CD4-positive, alpha-beta T cell treated with Interleukin-17A for 1 hour (primary cell): ENCODE measurements around the gene TMEM234.

Experiments used
- DNase-seq: peaks from one replicate; pipeline ENCODE4 v3.0.0-alpha.2; 2020

Gene TMEM234

DNA sequence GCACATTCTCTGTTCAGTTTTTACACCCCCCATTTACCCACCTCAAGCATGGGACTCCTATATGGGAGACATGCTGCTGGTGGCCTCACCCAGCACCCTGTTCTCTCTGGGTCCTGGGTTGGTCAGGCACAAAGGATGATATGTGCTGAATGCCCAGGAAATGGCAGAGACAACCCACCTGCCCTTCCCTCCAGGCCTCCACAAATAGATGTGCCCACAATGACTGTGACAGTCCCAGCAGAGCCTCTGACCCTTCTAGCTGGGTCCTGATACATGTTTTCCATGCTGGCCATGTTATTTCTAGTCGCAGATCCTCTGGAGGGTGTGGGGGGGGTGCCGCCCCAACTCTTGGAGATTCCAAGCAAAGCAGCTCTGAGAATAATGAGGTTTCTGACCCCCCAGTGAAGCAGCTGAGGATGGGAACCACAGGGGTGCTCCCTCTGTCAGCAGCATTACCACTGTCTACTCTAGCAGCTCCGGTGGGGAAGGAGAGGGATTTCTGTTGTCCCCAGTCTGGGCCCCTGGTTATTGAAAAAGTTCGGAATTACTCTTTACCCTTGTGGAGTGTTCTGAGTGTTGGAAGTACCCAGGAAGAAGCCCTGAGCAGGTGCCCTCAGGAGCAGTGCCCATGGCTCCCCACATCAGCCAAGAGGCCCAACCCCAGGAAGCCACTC, 23.0 kb downstream of the TMEM234 start:
- no peak for DNase-seq

DNA sequence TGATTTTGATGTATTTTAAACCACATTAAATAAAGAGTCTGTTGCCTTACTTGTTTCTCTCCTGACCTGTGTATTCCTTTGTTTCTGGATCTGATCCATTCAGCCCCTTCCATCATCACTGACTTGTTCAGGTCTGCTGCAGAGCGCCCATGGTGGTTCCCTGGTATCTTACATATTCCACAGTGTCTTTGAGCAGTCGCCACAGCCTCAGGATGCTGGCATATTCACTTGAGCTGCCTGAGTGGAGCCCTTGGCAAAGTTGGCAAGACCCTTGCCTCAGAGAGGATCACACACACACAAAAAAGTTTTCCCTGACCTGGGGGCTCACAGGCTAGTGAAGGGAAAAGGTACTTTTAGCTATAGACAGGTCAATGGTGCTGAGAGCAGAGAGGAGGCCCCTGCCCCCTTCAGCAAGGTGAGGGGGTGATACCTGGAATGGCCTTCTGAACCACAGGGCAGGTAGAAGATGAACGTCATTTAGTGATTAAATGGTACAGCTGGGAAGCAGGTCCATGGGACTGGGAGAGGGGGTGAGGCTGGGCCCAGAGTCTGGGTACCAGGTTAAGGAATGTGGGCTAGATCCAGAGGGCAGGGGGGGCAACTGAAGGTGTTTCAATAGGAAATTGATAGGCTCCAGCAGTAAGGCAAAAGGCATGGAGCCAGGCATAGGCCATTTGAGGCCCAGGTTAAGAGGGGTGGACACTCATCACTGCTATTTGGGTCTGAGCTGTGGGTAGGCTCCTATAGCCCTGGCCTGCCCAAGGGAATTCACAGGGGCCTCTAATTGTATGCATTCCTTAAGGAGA, 23.7 kb downstream of the TMEM234 start:
- DNase-seq, result no peak

DNA sequence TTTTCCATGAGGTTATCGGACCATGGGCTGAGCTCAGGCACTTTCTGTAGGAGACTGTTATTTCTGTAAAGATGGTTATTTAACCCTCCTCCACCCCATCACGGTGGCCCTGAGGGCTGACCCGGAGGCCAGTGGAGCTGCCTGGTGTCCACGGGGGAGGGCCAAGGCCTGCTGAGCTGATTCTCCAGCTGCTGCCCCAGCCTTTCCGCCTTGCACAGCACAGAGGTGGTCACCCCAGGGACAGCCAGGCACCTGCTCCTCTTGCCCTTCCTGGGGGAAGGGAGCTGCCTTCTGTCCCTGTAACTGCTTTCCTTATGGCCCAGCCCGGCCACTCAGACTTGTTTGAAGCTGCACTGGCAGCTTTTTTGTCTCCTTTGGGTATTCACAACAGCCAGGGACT, 24.3 kb downstream of the TMEM234 start:
- no peak for DNase-seq

DNA sequence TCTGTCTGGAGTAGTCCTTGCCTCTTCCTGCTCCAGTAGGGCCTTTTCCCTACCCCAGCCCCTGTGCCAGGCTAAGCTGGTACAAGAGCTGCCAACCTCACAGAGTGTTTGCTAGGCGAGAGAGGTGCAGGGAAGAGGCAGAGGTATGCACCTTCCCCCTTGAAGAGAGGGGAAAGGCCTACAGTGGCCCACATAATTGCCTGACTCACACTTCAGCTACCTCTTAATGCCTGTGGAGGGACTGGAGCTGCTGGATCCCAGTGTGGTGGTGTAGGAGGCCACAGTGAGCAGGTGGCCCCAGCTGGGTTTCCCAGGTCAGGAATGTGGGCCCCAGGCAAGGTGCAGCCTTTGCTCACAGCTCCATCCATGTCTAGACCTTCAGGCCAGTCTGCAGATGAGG, 25.1 kb downstream of the TMEM234 start:
- no peak for DNase-seq

DNA sequence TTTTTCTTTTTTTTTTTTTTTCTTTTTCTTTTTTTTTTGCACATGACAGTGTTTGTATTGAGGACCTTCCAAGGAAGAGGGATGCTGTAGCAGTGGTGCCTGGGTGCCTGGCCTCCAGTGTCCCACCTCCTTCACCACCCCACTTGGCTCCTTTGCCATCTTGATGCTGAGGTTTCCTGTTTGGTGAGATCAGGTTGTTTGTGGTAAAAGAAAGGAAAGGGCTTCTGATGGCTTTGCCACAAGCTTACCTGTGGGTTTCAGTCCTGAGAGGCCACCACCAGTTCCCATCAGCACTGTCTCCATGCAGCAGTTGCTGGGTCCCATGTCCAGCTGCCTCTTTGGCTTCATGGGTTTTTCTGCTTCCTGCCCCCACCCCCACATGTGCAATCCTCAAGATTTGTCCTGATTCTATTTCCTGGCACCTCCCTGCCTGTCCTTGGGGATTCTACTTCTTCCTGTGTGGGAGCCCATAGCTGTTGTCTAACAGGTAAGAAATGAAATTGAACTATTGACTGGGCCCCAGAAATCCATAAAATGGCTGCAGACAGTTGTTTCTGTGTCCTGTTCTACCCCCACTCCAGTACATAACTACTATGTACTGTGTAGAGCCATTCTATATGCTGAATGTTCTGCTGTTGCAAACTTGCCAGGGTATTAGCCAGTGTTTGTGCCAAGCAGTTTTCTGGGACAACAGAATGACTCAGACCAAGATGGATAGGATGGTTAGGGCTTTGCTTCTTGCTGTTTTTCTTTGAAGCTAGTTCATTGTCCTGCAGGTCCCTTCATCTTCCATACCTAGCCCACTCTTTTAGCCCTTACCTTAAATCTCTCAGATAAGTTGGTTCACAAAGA, 26.0 kb downstream of the TMEM234 start:
- DNase-seq, result peak; percentile 60

DNA sequence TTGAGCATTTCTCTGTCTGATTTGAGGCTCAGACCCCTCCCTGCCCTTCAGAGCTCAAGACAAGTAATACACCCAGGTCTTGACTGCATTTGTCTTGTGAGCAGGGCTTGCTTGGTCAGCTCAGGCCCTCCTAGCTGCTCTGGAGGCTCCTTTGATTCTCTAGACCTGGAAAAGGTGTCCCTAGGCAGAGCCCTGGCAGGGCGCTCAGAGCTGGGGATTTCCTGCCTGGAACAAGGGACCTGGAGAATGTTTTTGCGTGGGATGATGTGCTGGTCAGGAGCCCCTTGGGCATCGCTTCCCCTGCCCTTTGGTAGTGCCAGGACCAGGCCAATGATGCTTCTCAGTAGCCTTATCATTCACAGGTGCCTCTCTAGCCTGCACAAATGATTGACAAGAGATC, 26.6 kb downstream of the TMEM234 start:
- DNase-seq, result no peak

DNA sequence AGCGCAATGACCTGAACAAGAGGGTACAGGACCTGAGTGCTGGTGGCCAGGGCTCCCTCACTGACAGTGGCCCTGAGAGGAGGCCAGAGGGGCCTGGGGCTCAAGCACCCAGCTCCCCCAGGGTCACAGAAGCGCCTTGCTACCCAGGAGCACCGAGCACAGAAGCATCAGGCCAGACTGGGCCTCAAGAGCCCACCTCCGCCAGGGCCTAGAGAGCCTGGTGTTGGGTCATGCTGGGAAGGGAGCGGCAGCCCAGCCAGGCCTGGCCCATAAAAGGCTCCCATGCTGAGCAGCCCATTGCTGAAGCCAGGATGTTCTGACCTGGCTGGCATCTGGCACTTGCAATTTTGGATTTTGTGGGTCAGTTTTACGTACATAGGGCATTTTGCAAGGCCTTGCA, 27.2 kb downstream of the TMEM234 start:
- DNase-seq, result no peak

DNA sequence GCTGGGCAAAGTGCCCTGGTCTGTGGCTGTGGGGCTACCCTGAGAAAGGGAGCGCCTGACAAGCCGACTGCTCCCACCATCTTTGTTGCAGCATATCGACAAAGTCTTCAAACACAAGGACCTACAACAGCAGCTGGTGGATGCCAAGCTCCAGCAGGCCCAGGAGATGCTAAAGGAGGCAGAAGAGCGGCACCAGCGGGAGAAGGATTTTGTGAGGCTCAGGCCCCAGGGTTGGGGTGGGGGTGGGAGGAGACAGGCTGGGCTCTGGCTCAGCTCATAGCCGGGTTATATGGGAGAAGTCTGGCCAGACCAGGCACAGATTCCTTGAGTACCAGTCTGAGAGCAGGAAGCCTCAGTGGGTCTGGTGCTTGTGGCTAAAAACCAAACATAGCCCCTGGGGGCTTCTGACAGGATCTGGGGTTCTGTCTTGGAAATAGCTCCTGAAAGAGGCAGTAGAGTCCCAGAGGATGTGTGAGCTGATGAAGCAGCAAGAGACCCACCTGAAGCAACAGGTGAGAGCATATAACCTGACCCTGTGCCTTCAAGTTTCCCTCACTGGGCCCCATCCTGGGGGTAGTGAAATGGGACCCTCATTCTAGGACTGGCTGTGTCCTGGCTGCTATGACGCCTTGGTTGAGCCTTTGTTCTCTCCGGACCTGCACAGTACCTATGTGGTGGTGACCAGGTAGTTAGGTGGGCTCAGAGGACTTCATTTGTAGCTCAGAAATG, 29.8 kb downstream of the TMEM234 start:
- DNase-seq, result no peak

DNA sequence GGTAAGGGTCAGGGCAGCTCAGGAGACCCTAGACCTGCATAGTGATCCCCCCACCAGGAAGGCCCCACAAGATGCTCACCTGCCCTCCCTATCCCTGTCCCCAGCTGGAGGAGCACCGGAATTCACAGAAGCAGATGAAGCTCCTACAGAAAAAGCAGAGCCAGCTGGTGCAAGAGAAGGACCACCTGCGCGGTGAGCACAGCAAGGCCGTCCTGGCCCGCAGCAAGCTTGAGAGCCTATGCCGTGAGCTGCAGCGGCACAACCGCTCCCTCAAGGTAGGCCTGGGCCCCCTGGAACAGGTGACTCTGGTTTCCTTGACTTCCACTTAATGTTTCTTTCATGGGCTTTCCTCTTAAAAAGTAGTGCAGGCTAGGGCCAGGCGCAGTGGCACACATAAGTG, 34.3 kb downstream of the TMEM234 start:
- DNase-seq, result no peak

DNA sequence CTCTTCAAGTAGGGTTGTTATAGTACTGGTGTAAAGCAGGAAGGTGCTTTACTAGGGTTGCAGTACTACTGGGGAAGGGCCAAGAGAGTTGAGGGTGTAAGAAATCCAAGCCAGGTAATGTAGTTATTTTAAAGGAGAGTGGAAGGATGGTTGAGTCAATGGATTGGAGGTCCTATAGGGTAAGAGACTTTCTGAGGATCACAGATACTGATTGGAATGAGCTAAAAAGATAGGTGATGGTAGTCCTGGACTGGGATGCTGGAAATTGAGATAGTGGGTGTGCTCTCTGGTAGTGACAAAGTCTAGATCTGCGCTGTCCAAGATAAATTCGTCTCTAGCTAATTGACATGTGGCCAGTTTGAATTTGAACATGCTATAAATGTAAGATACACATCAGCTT, 35.7 kb downstream of the TMEM234 start:
- no peak for DNase-seq

DNA sequence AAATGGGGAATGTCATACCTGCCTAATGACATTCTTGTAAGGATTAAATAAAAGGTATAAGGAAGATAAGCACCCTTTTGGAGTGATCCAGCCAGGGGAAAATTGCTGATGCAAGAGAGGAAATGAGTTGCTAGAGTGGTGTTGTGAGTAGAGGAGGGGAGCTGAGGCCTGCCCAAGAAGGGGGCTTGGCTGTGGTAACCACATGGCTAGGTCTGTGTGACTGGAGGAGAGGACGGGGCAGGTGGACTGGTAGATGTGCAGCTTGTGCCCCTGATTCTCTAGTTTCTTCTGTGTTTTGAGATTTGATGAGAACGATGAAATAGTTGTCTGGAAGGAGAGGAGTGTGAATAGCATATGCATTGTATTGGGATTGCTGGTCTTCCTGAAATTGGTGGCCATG, 36.1 kb downstream of the TMEM234 start:
- no peak for DNase-seq

DNA sequence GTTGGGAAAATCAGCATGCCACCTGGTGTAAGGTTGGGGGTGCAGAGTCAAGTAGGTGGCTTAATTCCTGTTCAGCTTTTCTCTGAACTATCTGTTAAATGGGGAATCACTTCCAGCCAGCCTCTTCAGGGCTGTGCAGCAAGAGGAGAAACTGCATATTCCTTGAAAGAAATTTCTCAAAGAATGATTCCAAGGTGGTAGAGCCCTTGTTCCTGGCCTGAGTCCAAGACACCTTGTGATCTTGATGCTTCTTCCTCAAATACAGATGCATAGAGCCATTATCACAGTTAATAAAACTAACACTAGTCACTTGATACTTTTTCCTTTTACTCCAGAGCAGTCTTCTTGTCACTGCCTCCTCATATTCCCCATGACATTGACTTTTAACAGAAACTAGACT, 37.5 kb downstream of the TMEM234 start:
- no peak for DNase-seq

DNA sequence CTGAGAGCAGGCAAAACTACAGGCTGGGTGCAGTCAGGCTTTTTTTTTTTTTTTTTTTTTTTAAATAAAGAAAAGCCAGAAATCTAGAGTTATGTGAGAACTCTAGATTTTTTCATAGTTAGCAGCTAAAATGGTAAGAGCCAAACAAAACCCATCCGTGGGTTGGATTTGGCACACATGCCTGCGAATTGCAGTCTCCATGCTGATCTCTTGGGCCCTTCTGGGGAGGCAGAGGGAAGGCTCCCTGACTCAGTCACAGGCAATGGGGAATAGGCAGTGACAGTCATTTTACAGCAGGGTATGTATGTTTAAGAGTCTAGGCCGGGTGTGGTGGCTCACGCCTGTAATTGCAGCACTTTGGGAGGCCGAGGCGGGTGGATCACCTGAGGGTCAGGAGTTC, 40.1 kb downstream of the TMEM234 start:
- DNase-seq, result no peak

DNA sequence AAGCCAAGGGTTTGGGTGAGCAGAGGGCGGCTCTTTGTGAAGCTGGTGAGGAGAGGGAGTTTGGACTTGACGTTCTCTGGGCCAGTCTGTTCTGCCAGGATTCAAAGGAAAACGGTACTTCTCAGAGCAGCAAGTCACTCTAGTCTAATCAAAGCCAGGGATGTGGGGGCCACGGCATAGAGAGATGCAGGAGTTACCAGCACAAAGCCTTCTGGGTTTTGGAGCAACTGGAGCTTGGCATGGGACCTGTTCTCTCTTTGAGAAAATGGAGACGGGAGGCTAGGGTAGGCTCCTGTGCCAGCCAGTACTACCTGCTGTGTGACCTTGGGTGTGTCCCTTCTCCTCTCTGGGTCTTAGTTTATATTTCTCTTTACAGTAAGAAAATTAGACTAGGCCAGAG, 40.6 kb downstream of the TMEM234 start:
- DNase-seq, result no peak

DNA sequence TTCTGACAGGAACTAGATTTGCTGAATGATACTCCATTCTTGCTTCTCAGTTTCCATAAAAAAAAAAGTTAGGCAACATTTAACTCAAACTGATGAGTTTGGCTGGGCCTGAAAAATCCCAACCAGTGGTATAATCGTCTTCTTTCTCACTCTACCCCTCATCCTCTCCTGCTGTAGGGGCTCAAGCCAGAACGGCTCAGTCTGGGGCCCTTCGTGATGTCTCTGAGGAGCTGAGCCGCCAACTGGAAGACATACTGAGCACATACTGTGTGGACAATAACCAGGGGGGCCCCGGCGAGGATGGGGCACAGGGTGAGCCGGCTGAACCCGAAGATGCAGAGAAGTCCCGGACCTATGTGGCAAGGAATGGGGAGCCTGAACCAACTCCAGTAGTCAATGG, 41.1 kb downstream of the TMEM234 start:
- no peak for DNase-seq

DNA sequence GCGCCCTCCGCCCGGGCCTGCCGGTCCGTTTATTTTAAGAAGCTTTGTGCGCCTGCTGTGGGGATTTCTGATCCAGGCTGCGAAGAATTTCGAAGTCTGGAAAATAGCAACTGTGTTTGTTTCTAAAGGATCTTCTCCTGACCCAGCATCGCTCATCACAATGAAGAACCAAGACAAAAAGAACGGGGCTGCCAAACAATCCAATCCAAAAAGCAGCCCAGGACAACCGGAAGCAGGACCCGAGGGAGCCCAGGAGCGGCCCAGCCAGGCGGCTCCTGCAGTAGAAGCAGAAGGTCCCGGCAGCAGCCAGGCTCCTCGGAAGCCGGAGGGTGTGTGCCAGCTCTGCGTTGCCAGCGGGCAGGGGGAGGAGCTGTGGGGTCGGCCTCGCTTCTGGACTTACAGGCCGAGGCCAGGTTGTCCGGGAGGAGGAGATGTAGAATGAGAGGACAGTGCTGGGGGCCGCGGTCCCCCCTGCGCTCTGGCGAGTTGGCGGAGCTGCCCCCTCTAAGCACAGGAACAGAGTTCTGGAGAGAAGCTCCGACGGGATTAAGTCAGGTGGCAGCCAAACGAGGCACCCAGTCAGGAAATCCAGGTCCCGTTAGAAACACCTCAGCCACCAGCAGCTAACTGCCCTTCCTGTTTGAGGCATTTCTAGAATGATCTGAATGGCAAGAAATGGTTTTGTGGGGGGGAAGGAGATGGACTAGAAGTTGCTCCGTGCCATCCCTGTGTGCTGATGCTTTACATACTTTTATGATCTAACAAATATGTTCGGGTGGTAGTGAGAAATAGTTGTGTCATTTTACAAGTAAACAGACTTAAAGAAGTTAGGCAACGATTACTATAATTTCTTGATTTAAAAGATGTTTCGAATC, 41.7 kb downstream of the TMEM234 start:
- peak; percentile 34 for DNase-seq

DNA sequence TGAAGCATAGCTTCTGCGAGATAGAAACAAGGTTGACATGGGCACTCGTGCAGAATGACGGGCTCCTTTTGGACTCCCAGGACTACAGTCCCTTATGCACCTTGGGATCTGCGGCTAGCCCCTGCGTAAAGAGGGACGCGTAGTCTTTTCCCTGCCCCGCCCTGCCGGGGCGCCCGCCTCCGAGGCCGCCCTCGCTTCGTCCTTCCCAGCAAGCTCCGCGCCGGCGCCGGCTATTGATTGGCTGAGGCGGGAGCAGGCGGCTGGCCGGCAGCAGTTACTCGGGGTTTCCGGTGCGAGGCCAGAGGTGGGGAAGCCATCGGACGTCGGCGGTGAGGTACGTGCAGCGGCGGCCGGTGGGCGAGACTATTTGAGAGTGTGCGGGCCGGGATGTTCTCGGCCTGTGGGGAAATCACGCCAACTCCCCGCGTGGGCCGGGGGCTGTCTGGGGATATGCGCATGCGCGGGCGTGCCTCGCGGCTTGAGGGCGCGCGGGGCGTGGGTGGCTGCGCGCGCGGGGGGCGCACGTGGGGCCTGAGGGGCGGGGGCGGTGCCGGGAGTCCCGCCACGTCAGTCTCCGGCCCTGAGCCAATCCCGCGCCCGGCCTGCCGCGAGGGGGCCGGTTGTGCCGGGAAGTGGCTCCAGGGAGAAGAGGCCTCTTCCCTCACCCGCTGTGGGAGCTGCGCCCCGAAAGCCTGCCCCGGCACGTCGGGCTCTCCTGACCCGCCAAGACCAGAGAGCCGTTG, 42.5 kb downstream of the TMEM234 start, which contains the start of gene TXLNA:
Gene TXLNA, plus strand, starts transcription at position 233 of the 743 bp plus-strand sequence. CDS start 671 bp downstream, outside the sequence.
- peak; percentile 88 for DNase-seq

DNA sequence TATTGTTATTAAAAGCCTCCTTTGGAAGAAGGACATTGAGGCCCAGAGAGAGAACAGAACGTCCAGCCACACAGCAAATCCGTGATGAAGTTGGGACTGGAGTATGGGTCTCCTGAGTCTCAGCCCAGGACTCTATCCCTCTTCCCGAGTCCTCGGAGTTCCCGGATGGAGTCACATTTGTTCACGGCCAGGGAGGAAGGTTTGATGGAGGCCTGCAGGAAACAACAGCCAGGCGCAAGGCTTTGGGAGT, 43.0 kb downstream of the TMEM234 start:
- no peak for DNase-seq

DNA sequence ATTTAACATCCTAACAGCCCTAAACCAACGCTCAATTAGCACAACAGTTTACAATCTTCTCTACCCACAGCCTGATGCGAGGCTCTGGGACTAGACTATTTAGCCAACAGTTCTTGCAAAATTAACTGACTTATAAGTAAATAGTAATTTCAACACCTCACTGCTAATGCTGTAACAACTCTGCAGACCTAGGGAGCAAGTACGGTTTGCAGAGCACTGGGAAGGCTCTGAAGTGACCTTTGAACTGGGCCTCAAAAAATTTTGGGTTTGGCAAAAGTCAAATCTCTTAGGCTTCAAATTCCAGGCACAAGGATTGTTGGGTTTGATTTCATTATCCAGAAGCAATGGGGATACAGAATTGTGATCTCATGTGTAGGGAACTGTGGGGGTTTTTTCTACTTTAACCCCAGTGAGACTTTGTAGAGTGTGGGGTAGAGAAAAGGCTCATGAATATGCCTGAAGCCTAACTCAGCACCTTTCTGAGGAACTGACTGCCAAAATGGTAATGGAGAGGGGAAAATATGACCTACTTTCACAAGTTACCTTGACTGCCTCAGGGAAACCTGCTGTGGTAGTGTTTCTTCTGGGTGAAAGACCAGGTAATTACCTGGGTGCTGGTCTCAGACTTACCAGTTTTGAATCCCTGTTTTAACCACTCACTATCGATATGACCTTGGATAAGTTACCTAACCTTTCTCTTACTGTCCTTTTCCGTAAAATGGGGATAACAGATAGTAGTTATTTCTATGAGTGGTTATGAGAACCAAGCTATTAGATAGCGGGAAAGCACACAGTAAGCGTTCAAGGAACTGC, 43.6 kb downstream of the TMEM234 start:
- DNase-seq, result no peak

DNA sequence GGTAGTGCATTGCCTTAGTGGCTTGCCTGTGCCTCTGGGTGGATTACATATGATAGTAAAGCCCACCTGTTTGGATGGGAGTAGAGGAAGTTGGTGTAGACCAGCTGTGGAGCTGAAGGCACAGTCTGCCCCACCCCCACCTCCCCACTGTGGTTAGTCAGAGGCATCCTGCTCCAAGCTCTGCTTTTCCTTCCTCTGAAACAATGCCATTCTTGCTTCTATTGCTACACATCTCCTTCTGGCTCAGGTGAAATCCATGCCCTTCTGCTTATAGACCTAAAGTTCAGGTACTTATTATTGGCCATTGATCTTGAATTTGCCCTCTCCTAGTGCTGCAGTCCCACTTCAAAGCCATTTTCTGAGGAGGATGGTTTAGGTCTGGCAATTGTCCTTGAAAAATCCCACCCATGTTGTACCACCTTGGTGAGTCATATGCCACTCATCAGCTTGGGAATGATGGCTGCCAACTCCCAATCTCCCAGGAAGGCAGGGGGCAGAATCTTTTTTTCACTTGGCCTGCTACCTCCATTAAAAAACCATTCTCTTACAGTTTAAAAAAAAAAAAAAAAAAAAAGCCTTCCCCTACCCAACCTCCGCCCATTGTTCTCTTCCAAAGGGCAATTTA, 49.4 kb downstream of the TMEM234 start:
- no peak for DNase-seq
